ENCODE results near the gene ALPL.

ALPL gene

GRCh38 chr1:21598417-21598816 is 89.2 kb downstream of the ALPL start:
- H3K27me3 ChIP-seq (ENCODE audit: control insufficient read depth, insufficient read depth, low read length): peaks cover 26% of the 10 kb centered on the region
- no peak overlapping the region for H3K4me3 ChIP-seq (ENCODE audit: low read length)
- H3K9ac ChIP-seq (ENCODE audit: low read depth, low read length): no peak overlapping the region
- no peaks in the 10 kb centered on the region for H3K9me3 ChIP-seq (replicated peaks; ENCODE audit: low read length)
- H3K4me2 ChIP-seq (ENCODE audit: low read length): no peak overlapping the region
- H3K4me1 ChIP-seq (ENCODE audit: control insufficient read depth, insufficient read depth, low read length): no peaks in the 10 kb centered on the region
- H3K36me3 ChIP-seq (ENCODE audit: insufficient read depth, low read length): no peaks in the 10 kb centered on the region

GRCh38 chr1:21598904-21599303 is 89.7 kb downstream of the ALPL start:
- Histone ChIP-seq H3K9ac (ENCODE audit: low read depth, low read length) (no peak overlapping the region), H3K4me3 (ENCODE audit: low read length) (no peak overlapping the region), H3K9me3 (replicated peaks; ENCODE audit: low read length) (no peaks in the 10 kb centered on the region), H3K4me1 (ENCODE audit: control insufficient read depth, insufficient read depth, low read length) (no peaks in the 10 kb centered on the region), H3K27me3 (ENCODE audit: control insufficient read depth, insufficient read depth, low read length) (peaks cover 27% of the 10 kb centered on the region), H3K4me2 (ENCODE audit: low read length) (no peak overlapping the region), H3K36me3 (ENCODE audit: insufficient read depth, low read length) (no peaks in the 10 kb centered on the region)

- Histone ChIP-seq H3K4me1 (ENCODE audit: control insufficient read depth, insufficient read depth, low read length) (no peaks in the 10 kb centered on the region), H3K36me3 (ENCODE audit: insufficient read depth, low read length) (no peaks in the 10 kb centered on the region), H3K4me3 (ENCODE audit: low read length) (no peak overlapping the region), H3K9ac (ENCODE audit: low read depth, low read length) (no peak overlapping the region), H3K4me2 (ENCODE audit: low read length) (no peak overlapping the region), H3K9me3 (replicated peaks; ENCODE audit: low read length) (no peaks in the 10 kb centered on the region), H3K27me3 (ENCODE audit: control insufficient read depth, insufficient read depth, low read length) (peaks cover 32% of the 10 kb centered on the region)
Measured at GRCh38 chr1:21599402-21599801, 90.2 kb downstream of the ALPL start.

- Histone ChIP-seq H3K4me3 (ENCODE audit: low read length) (no peak overlapping the region), H3K4me1 (ENCODE audit: control insufficient read depth, insufficient read depth, low read length) (no peaks in the 10 kb centered on the region), H3K36me3 (ENCODE audit: insufficient read depth, low read length) (no peaks in the 10 kb centered on the region), H3K9ac (ENCODE audit: low read depth, low read length) (no peak overlapping the region), H3K9me3 (replicated peaks; ENCODE audit: low read length) (no peaks in the 10 kb centered on the region), H3K27me3 (ENCODE audit: control insufficient read depth, insufficient read depth, low read length) (peaks cover 38% of the 10 kb centered on the region), H3K4me2 (ENCODE audit: low read length) (no peak overlapping the region)
Measured at GRCh38 chr1:21601278-21602048, 92.2 kb downstream of the ALPL start.

GRCh38 chr1:21603177-21604138 is 94.2 kb downstream of the ALPL start:
- Histone ChIP-seq H3K27me3 (ENCODE audit: control insufficient read depth, insufficient read depth, low read length) (peaks cover 39% of the 10 kb centered on the region), H3K4me1 (ENCODE audit: control insufficient read depth, insufficient read depth, low read length) (no peaks in the 10 kb centered on the region), H3K4me3 (ENCODE audit: low read length) (no peak overlapping the region), H3K36me3 (ENCODE audit: insufficient read depth, low read length) (no peaks in the 10 kb centered on the region), H3K9me3 (replicated peaks; ENCODE audit: low read length) (no peaks in the 10 kb centered on the region), H3K4me2 (ENCODE audit: low read length) (no peak overlapping the region), H3K9ac (ENCODE audit: low read depth, low read length) (no peak overlapping the region)

GRCh38 chr1:21604208-21604957 is 95.2 kb downstream of the ALPL start:
- Histone ChIP-seq H3K4me1 (ENCODE audit: control insufficient read depth, insufficient read depth, low read length) (no peaks in the 10 kb centered on the region), H3K27me3 (ENCODE audit: control insufficient read depth, insufficient read depth, low read length) (peaks cover 41% of the 10 kb centered on the region), H3K9ac (ENCODE audit: low read depth, low read length) (no peak overlapping the region), H3K4me2 (ENCODE audit: low read length) (no peak overlapping the region), H3K9me3 (replicated peaks; ENCODE audit: low read length) (no peaks in the 10 kb centered on the region), H3K36me3 (ENCODE audit: insufficient read depth, low read length) (no peaks in the 10 kb centered on the region), H3K4me3 (ENCODE audit: low read length) (no peak overlapping the region)

- Histone ChIP-seq H3K4me3 (ENCODE audit: low read length) (no peak overlapping the region), H3K27me3 (ENCODE audit: control insufficient read depth, insufficient read depth, low read length) (peaks cover 39% of the 10 kb centered on the region), H3K9me3 (replicated peaks; ENCODE audit: low read length) (no peaks in the 10 kb centered on the region), H3K4me2 (ENCODE audit: low read length) (no peak overlapping the region), H3K4me1 (ENCODE audit: control insufficient read depth, insufficient read depth, low read length) (no peaks in the 10 kb centered on the region), H3K36me3 (ENCODE audit: insufficient read depth, low read length) (no peaks in the 10 kb centered on the region), H3K9ac (ENCODE audit: low read depth, low read length) (no peak overlapping the region)
Measured at GRCh38 chr1:21605012-21605715, 95.9 kb downstream of the ALPL start.

- Histone ChIP-seq H3K27me3 (ENCODE audit: control insufficient read depth, insufficient read depth, low read length) (peaks cover 46% of the 10 kb centered on the region), H3K9ac (ENCODE audit: low read depth, low read length) (no peak overlapping the region), H3K9me3 (replicated peaks; ENCODE audit: low read length) (no peaks in the 10 kb centered on the region), H3K4me2 (ENCODE audit: low read length) (no peak overlapping the region), H3K4me3 (ENCODE audit: low read length) (no peak overlapping the region), H3K4me1 (ENCODE audit: control insufficient read depth, insufficient read depth, low read length) (no peaks in the 10 kb centered on the region), H3K36me3 (ENCODE audit: insufficient read depth, low read length) (no peaks in the 10 kb centered on the region)
Measured at GRCh38 chr1:21605964-21606705, 96.9 kb downstream of the ALPL start.

- Histone ChIP-seq H3K36me3 (ENCODE audit: insufficient read depth, low read length) (no peaks in the 10 kb centered on the region), H3K9ac (ENCODE audit: low read depth, low read length) (no peak overlapping the region)
Measured at GRCh38 chr1:21607549-21608529, 98.6 kb downstream of the ALPL start.

More at GRCh38 chr1:21607549-21608529, 98.6 kb downstream of the ALPL start:
- no peaks in the 10 kb centered on the region for H3K4me1 ChIP-seq (ENCODE audit: control insufficient read depth, insufficient read depth, low read length)
- no peak overlapping the region for H3K4me3 ChIP-seq (ENCODE audit: low read length)
- H3K27me3 ChIP-seq (ENCODE audit: control insufficient read depth, insufficient read depth, low read length): peaks cover 47% of the 10 kb centered on the region
- H3K9me3 ChIP-seq (replicated peaks; ENCODE audit: low read length): no peaks in the 10 kb centered on the region
- H3K4me2 ChIP-seq (ENCODE audit: low read length): no peak overlapping the region

All from skeletal muscle satellite cell (primary cell).